ENCODE data around the gene GARIN3. TPM values are rescaled to one million over a fixed set of nuclear protein-coding genes. Genes with fewer than 3 reads are reported as not detected.

The GARIN3 gene
- total RNA-seq, 1 donor from 2014 or later, result not detected

DNA sequence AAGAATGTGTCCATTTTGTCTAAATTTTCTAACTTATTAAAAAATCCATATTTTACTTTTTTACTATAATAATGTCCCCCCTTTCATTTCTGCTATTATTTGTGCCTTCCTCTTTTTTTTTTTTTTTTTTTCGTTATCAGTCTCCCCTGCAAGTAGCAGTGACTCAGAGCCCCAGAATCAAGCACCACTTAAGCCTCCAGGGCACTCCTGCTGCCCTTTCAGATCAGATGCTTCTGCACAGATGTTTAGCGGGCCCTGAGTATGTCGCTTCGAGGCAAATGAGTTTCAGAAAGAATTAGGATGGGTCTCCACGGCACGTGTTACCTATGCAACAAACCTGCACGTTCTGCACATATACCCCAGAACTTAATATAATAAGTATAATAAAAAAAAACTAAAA lies 35.1 kb downstream of the GARIN3 start:
- DNase-seq (ENCODE audit: low read depth), result no peak
- TF ChIP-seq, protein P1, sequence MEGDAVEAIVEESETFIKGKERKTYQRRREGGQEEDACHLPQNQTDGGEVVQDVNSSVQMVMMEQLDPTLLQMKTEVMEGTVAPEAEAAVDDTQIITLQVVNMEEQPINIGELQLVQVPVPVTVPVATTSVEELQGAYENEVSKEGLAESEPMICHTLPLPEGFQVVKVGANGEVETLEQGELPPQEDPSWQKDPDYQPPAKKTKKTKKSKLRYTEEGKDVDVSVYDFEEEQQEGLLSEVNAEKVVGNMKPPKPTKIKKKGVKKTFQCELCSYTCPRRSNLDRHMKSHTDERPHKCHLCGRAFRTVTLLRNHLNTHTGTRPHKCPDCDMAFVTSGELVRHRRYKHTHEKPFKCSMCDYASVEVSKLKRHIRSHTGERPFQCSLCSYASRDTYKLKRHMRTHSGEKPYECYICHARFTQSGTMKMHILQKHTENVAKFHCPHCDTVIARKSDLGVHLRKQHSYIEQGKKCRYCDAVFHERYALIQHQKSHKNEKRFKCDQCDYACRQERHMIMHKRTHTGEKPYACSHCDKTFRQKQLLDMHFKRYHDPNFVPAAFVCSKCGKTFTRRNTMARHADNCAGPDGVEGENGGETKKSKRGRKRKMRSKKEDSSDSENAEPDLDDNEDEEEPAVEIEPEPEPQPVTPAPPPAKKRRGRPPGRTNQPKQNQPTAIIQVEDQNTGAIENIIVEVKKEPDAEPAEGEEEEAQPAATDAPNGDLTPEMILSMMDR (IDR thresholded peaks at IDR 0.05; ENCODE audit: insufficient read depth, low read length, poor library complexity, severe bottlenecking), result no peak
- no peaks in the 10 kb centered on the region for H3K36me3 ChIP-seq (ENCODE audit: control insufficient read depth, insufficient read depth, low read length)

DNA sequence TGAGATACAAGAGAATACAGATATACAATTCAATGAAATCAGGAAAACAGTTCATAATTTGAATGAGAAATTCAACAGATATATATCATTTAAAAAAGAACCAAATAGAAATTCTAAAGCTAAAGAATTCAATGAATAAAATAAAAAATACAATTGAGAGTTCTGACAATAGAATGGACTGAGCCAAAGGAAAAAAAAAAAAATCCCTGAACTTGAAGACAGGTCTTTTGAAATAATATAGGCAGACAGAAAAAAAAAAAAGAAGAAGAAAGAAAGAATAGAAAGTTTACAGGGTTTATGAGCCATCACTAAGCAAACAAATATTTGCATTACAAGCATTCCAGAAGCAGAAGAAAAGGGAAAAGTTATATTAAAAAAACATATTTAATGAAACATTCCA lies 44.4 kb downstream of the GARIN3 start:
- no peaks in the 10 kb centered on the region for H3K27me3 ChIP-seq (ENCODE audit: control insufficient read depth, insufficient read depth, low read length)
- TF ChIP-seq, protein P1 (IDR thresholded peaks at IDR 0.05; ENCODE audit: insufficient read depth, low read length, poor library complexity, severe bottlenecking), result no peak
- no peaks in the 10 kb centered on the region for H3K36me3 ChIP-seq (ENCODE audit: control insufficient read depth, insufficient read depth, low read length)
- H3K4me3 ChIP-seq (ENCODE audit: low read depth, low read length), result no peak overlapping the region
- no peak for DNase-seq (ENCODE audit: low read depth)

More for the DNA sequence above, 35.1 kb downstream of the GARIN3 start:
- Histone ChIP-seq H3K4me3 (ENCODE audit: low read depth, low read length) (no peak overlapping the region), H3K27me3 (ENCODE audit: control insufficient read depth, insufficient read depth, low read length) (no peaks in the 10 kb centered on the region)

DNA sequence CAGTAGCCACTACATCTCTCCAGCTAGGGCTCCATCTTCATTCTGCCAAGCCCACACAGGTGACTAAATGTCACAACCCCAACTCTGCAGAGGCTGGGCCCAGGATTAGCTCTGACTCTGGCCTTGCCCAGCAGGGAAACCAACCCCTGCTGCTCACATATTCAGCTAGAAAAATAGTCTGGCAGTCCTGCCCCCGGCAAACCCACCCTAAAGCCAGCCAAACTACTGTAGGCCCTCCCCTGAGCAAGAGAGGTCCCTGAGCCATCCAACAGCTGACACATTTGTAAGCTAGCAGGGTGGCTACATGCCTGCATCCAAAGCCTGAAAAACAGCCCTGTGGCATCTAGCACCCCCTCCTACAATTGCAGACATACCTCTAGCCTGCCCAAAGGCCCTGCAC lies 46.0 kb downstream of the GARIN3 start:
- no peaks in the 10 kb centered on the region for H3K27me3 ChIP-seq (ENCODE audit: control insufficient read depth, insufficient read depth, low read length)
- no peaks in the 10 kb centered on the region for H3K36me3 ChIP-seq (ENCODE audit: control insufficient read depth, insufficient read depth, low read length)
- TF ChIP-seq, protein P1 (IDR thresholded peaks at IDR 0.05; ENCODE audit: insufficient read depth, low read length, poor library complexity, severe bottlenecking), result no peak
- H3K4me3 ChIP-seq (ENCODE audit: low read depth, low read length), result no peak overlapping the region
- no peak for DNase-seq (ENCODE audit: low read depth)

DNA sequence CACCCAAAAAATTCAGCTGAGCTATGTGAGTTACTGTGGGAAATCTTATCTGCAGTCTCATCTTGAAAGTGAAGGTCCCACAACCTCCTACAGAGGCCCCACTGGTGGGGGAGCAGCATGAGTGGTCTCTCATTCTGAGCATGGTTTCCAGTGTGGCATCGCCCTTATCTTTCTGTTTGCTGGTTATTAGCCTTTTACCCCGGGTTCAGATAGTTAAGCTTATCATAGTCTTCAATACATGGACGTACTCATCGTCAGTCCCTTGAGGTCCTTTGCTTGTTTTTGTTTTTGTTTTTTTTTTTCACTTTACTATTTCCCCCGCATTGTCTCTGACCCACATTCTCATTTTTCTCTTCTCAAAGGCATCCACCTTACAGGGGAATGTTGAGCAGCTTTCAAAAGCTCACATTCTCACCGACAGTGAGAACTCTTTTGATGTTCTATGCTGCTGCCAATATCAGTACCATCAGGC lies 49.5 kb downstream of the GARIN3 start:
- Histone ChIP-seq H3K27me3 (ENCODE audit: control insufficient read depth, insufficient read depth, low read length) (no peaks in the 10 kb centered on the region), H3K36me3 (ENCODE audit: control insufficient read depth, insufficient read depth, low read length) (no peaks in the 10 kb centered on the region), H3K4me3 (ENCODE audit: low read depth, low read length) (no peak overlapping the region)
- TF ChIP-seq, protein P1 (IDR thresholded peaks at IDR 0.05; ENCODE audit: insufficient read depth, low read length, poor library complexity, severe bottlenecking), result no peak
- no peak for DNase-seq (ENCODE audit: low read depth)

DNA sequence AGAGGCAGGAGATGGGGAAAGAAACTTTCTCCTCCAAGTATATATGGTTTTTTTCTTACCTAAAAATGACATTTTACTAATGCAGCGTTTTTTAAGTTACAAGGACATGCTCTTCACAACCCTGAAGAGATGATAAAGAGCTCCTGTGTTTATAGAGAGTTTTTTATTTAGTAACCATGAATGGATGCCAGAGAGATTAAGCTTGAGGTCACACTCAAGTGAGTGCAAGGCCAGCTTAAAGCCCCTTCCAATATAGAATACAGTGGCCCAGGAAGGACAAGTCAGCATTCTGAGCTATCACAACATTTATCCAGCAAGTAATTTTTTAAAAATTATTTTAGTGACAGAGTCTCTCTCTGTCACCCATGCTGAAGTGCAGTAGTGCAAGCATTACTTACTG lies 50.6 kb downstream of the GARIN3 start:
- Histone ChIP-seq H3K27me3 (ENCODE audit: control insufficient read depth, insufficient read depth, low read length) (no peaks in the 10 kb centered on the region), H3K4me3 (ENCODE audit: low read depth, low read length) (no peak overlapping the region), H3K36me3 (ENCODE audit: control insufficient read depth, insufficient read depth, low read length) (no peaks in the 10 kb centered on the region)
- no peak for DNase-seq (ENCODE audit: low read depth)
- TF ChIP-seq, protein P1 (IDR thresholded peaks at IDR 0.05; ENCODE audit: insufficient read depth, low read length, poor library complexity, severe bottlenecking), result no peak

DNA sequence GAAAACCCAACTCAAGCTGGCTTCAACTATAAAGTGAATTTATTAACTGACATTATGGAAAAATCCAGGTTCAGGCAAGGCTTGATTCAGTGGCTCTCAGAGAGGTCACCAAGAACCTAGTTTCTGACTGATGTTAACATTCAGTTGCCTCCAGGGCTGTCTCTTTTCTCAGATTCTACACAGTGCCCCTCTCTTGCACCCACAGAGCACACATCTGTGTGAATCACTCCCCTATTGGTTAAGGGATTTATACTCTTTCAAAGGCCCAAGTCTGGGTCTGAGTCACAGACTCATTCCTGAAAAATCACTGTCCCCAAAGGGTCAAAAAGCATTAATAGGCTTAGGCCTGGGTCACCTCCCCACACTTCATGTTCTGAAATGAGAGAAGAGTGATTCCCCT lies 51.1 kb downstream of the GARIN3 start:
- DNase-seq (ENCODE audit: low read depth), result no peak
- no peaks in the 10 kb centered on the region for H3K36me3 ChIP-seq (ENCODE audit: control insufficient read depth, insufficient read depth, low read length)
- TF ChIP-seq, protein P1 (IDR thresholded peaks at IDR 0.05; ENCODE audit: insufficient read depth, low read length, poor library complexity, severe bottlenecking), result no peak
- H3K27me3 ChIP-seq (ENCODE audit: control insufficient read depth, insufficient read depth, low read length), result no peaks in the 10 kb centered on the region
- H3K4me3 ChIP-seq (ENCODE audit: low read depth, low read length), result no peak overlapping the region

Data from kidney epithelial cell (primary cell).